Iris pigment epithelial cell (primary cell): ENCODE results near the gene NPR3.

ENCODE experiments used
- DNase-seq: peaks from one replicate; pipeline ENCODE4 v3.0.0-alpha.2; 2011; ENCODE audit warnings: low read depth

The NPR3 gene

DNA sequence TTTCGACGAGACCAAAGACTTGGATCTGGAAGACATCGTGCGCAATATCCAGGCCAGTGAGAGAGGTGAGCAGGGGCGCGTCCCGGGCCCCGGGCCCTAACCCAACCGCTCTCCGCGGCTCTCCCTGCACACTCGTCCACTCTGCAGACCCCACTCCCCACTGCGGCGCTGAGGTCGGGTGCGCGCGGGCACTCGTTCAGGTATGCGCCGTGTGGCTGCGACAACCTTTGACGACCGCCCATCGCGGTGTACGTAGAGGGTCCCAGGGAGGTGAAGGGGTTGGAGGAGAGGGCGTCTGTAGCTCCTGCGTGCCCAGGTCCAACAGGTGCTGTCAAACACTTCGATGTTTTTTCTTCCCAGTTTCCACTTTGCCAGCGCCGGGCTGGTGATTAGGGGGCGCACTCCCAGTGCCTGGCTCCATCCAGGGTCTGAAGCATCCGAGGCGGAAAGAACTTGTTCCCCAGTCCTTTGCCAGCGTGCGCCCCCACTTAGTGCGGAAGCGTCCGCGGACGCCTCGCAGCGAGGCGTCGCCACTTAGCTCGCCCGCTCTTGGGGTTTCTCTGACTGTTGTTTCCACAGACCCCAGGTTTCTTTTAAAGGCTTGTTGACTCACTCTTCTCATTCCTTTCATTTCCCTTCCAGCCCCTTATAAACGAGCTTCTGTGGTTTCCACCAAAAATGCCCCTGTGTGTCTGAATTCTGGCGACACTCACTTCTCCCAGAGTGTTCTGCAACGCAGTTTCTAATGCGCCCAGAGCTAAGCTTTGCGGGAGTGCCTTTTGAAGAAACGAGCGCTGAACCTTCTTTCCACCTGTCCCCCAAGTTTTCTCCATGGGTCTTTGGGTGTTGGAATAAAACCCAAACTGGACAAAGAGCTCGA lies 1.6 kb downstream of the NPR3 start:
- DNase-seq: peak; percentile 35

GRCh38 chr5:32713361-32713769 lies 2.2 kb downstream of the NPR3 start:
- peak; percentile 12 for DNase-seq

DNA sequence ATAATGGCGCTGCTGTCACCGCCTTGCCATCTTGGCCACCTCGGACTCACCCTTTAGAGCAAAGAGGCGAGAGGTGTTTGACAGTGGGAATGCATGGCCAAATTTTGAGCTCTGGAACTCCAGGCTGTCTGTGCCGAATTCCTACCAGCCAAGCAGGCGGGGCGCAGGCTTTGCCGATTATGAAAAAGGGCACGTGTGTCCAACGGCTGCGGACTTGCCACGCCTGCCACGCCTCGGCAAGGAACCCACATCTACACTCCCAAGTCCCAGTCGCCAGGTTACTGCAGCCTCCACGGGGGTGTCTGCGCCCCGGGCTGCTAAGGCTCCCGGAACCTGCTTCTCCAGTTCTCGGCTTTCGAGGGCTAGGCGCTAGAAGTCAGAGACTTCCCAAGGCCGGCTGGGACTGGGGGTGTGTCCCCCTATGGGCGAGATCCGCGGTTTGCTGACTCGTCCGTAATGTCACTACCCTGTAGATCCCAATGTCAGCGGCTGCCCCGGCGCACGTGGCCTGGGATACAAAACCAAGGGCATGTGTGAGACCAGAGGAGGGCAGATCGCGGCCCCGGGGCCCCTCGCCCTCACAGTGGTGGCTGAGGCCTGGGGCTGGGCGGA lies 2.8 kb downstream of the NPR3 start:
- peak; percentile 29 for DNase-seq

GRCh38 chr5:32714836-32715235 lies 3.7 kb downstream of the NPR3 start:
- peak; percentile 24 for DNase-seq

GRCh38 chr5:32720300-32720699 lies 9.2 kb downstream of the NPR3 start:
- DNase-seq: no peak

DNA sequence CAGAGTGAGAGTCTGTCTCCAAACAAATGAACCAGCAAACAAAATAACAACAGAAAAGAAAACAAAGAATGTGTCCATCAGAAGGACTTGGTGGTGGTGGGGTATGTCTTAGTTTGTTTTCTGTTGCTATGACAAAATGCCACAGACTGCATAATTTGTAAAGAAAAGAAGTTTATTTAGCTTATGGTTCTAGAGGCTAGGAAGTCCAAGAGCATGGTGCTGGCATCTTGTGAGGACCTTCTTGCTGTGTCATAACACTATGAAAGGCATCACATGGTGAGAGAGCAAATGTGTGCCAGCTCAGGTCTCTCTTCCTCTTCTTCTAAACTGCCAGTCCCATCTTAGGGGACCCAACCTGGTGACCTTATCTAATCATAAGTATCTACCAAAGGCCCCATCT lies 10.5 kb downstream of the NPR3 start:
- no peak for DNase-seq

- DNase-seq: no peak
These were observed 11.8 kb downstream of the NPR3 start for GRCh38 chr5:32722957-32723356.

GRCh38 chr5:32724526-32724925 lies 13.4 kb downstream of the NPR3 start:
- DNase-seq: no peak

DNA sequence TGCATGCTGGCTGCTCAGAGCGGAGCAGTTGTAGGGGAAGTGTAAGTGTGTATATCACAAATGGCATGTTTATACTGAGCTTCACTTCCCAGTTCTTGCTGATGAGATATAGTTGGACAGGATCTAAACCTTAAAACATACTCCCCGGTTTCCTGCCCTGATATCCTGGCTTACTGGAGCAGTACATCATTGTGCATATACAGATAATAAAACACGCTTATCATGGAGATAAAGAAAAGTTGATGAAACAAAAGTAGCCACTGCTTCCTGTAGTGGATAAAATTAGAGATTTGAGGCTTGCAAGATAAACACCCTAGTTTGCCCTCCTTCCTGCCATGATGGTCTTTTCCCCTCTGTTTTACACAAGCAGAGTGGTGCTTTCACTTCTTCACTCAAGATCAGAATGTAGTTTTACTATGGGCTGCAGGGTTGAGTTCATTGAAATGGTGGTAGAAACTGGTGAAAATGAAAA lies 15.0 kb downstream of the NPR3 start:
- DNase-seq: no peak

DNA sequence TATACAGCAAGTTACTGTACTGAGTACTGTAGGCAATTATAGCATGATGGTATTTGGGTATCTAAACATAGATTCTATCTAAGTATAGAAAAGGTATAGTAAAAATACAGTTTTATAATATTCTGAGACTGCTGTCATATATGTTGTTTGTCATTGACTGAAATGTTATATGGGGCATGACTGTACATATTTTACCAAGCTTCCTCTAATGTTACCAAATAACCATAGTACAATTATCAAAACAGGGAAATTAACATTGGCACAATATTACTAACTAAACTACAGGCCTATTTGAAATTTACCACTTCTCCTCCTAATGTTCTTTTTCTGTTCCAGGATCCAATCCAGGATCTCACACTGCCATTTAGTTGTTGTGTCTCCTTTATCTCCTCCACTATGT lies 18.5 kb downstream of the NPR3 start:
- no peak for DNase-seq

DNA sequence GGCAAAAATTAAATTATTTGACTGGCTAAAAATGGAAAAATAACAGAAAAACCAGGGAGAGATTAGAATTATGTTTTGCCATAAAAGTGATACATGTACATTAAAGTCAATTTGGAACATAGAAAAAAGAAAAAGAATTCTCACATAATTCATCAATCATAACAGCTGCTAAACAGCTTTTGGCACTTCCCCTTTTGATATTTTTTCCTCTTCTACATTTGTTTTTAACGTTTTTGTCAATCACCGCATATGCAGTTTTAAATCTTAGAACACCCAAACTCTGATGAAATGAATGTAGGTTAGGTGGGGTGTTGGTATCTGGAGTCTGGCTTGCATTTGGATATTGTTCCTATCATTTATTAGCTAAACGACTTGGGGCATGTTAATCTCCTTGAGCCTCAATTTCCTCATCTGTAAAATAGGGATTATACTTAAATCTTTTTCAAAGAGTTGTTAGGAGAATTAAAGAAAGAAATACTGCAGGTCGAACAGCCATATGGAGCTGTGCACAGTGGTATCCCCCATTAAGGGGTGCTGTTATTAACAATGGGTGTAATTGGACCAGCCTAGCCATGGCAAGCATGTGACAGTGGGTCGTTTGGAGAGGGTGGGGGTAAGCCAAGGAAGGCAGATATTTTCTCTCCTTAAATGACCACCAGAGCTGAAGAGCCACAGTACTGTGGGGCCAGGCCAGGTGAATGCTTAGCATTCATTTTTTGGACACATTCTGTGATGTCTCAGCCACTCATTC lies 22.6 kb downstream of the NPR3 start:
- no peak for DNase-seq

GRCh38 chr5:32734827-32735378 lies 23.8 kb downstream of the NPR3 start:
- no peak for DNase-seq

- DNase-seq: no peak
These were observed 24.4 kb downstream of the NPR3 start for GRCh38 chr5:32735512-32735911.

- DNase-seq: no peak
These were observed 25.7 kb downstream of the NPR3 start for GRCh38 chr5:32736842-32737241.

GRCh38 chr5:32740651-32741050 lies 29.5 kb downstream of the NPR3 start:
- no peak for DNase-seq

DNA sequence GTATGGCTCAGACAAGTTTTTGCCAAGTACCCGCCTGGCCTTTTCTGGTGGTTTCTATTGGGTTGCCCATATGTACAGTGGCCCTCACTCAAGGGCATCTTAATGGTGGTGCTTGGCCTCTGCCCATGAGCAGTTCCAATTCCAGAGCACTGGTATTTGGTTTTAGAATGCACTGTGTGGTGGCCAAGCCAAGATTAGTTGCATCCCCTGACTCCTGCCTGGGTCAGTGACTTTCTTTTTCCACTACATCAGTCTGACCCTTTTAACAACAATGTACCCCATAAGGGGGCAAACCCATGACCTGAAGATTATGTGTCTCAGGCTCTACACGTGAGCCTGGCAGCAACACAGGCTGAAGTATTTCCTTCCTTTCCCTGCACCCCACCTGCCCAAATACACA lies 34.2 kb downstream of the NPR3 start:
- DNase-seq: no peak

DNA sequence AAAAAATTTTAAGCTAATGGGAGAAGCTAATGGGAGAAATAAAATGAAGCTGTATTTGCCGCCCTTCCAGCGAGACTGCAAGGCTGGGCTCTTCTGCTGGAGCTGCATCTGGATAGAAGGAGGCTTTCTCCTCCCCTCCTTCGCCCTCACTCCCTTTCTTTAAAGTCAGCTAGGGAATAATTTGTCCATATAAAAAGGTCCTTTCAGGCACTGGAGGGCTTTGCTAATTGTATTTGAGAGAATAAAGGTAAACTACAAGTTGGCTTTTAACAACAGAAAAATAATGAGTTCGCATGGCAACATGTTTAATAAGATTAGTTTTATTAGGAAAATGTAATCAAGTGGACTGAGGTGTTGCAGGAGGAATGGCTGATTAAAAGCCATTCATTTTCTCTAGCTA lies 41.3 kb downstream of the NPR3 start:
- no peak for DNase-seq

DNA sequence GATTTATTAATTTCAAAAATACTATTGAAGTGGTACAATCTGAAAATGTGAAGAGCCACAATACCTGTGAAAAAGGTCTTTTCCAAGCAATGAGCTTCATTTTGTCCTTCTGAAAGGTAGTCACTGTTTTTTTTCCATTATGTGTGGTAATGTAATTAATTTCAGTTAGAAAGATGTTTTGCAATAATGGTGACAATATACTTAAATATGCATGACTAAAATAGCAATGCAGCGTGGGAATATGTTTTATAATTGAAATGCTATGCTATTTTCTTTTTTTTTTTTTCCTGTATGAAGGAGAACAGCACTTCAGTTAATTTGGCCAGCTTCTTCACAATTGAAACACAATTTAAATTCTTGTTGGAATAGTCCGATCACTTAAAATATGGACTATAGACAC lies 41.9 kb downstream of the NPR3 start:
- DNase-seq: peak; percentile 60

- peak; percentile 21 for DNase-seq
These were observed 42.6 kb downstream of the NPR3 start for GRCh38 chr5:32753765-32754164.

- DNase-seq: no peak
These were observed 43.2 kb downstream of the NPR3 start for GRCh38 chr5:32754284-32754683.

DNA sequence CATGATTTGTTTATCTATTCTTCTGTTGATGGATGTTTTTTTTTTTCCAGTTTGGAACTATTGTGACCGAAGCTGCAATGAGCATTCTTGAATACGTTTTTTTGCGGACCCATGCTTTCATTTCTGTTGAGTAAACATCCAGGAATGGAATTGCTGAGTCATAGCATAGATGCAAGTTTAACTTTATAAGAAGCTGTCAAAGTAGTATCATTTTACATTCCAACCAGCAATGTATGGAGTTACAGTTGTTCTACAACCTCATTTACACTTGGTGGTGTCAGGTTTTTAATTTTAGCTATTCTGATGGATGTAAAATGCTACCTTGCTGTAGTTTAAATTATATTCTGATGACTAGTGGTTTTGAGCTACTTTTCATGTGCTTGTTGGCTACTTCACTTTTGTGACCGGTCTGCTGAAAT lies 49.0 kb downstream of the NPR3 start:
- DNase-seq: peak; percentile 96

- no peak for DNase-seq
These were observed 54.1 kb downstream of the NPR3 start for GRCh38 chr5:32765266-32765665.
